C4-2B (cell line): ENCODE data around the gene CORO2B.

Experiments
- H3K27ac ChIP-seq: fragments of 450-650 bp; 2 replicates; pipeline ENCODE4 v1.5.1; 2017
- ZFX ChIP-seq: fragments of 450-650 bp; IDR thresholded peaks from 2 replicates; pipeline ENCODE4 v1.6.1; 2017
- TF ChIP-seq, protein P1 (sequence below): fragments of 450-650 bp; conservative IDR thresholded peaks from 2 replicates; pipeline ENCODE4 v1.5.1; 2017; ENCODE audit warnings: mild to moderate bottlenecking

CORO2B gene

DNA sequence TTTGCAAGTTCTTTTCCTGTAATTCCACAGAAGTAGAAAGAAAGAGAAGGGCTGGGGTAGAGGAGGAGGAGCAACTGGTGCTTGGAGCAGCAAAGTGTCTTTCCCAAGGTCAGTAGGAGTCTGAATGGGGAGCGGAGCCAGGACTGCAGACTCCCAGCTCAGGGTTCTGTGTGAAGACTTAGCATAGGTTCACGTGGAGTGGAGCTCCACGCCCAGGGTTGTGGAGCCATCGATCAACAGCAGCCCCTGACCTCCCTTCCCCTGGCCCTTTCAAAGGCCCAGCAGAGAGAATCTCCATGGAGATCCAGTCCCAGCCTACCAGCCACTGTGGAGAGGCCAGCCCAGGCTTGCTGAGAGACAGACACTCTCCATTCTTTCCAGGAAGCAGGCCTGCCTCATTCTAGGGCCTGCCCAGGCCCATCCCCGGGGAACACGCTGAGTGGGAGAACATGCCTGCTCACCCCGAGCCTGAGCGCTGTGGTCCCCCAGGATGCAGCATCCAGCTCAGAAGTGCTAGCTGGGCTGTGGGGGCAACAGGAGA, 62.1 kb downstream of the CORO2B start:
- TF ChIP-seq, protein P1, sequence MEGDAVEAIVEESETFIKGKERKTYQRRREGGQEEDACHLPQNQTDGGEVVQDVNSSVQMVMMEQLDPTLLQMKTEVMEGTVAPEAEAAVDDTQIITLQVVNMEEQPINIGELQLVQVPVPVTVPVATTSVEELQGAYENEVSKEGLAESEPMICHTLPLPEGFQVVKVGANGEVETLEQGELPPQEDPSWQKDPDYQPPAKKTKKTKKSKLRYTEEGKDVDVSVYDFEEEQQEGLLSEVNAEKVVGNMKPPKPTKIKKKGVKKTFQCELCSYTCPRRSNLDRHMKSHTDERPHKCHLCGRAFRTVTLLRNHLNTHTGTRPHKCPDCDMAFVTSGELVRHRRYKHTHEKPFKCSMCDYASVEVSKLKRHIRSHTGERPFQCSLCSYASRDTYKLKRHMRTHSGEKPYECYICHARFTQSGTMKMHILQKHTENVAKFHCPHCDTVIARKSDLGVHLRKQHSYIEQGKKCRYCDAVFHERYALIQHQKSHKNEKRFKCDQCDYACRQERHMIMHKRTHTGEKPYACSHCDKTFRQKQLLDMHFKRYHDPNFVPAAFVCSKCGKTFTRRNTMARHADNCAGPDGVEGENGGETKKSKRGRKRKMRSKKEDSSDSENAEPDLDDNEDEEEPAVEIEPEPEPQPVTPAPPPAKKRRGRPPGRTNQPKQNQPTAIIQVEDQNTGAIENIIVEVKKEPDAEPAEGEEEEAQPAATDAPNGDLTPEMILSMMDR = no peak
- TF ChIP-seq ZFX = no peak
- H3K27ac ChIP-seq = no peak overlapping the region

DNA sequence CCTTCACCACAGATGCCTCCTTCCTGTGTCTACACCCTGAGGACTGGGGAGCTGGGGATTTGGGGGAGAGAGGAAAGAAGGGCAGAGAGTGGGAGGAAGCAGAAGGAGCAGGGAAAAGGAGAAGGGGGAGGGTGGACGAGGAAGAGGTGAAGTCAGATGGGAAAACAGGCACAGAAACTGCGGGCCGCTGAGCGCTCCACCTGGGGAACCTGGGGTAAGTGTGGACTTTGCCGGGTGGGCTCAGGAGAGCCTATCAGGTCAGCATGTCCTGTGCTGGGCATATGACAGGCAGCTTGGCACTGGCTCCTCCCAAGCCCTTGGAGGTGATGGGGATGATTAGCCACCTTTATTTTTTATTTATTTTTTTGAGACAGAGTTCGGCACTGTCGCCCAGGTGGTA, 62.6 kb downstream of the CORO2B start:
- H3K27ac ChIP-seq = no peak overlapping the region
- TF ChIP-seq, protein P1 = no peak

DNA sequence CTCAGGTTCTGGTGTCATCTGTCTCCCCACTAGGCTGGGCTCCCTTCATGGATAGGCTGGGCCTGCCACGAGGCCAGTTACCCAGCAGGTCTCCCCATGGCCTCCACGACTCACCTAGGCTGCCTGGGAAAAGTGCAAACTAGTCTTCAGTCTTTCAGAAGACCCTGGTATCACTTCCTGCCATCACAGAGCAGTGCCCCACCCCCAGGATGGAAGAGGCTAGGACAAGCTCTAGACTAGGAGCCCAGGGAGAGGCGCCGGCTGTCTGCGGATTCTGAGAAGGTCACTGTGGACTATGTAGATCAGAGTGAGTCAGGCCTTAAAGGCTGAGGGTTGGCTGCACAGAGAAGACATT, 63.7 kb downstream of the CORO2B start:
- TF ChIP-seq, protein P1 = no peak
- TF ChIP-seq ZFX = no peak
- H3K27ac ChIP-seq = no peak overlapping the region

DNA sequence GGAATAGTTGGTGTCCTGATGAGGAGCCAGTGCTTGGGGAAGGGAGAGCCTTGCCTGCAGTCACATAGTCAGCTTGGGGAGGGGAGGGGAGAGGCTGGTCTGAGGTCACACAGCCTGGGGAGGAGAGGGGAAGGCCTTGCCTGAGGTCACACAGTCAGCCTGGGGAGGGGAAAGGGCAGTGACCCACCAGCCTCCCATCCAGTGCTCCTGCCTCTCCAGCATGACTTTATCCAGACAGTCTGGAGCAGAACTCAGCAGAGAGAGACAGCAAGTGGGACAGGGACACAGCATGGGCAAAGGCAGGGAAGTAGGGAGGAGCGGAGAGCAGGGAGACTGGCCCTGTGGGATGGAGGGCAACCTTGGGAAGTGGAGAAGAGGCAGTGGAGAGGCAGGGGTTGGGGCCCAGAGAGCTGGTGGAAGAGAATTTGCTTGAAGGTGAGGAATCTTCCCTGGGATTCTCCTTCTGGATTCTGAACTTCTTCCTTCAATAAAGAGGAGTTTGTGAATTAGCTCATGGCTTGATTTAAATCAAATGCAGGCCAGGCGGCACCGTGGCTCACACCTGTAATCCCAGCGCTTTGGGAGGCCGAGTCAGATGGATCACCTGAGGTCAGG, 64.5 kb downstream of the CORO2B start:
- TF ChIP-seq, protein P1 = no peak
- no peak for TF ChIP-seq ZFX
- no peak overlapping the region for H3K27ac ChIP-seq

DNA sequence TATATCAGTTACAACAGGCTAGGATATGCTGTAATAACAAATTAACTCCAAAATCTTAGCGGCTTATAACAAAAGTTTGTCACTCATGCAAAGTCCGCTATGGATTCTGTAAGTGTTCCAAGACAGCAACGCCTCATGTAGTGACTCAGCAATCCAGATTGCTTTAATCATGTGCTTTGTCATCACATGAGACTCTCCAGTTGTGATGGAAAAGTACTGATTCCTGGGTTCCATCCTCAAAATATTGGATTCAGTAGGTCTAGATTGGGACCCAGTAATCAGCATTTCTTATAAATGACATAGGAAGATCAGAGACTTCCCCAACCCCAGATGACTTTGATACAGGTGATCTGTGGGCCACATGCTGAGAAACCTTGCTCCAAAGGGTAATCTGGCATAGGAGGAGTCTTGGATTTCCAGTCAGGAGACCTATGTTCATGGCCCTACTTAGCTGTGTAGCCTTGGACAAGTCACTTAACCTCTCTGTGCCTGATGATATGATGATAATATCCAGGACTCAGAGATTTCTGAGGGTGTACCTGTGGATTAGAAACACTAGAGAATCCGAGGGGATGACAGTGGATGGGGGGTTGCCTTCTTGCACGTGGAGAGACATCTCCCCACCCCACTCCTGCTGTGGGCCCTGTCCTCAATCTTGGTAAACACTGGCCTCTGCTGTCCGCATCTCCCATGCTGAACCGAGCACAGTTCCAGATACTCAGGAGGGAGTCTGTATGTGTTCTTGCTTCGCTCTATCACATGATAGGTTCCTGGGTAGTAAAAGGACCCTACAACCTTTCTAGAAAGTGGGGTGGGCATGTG, 65.5 kb downstream of the CORO2B start:
- no peak overlapping the region for H3K27ac ChIP-seq
- TF ChIP-seq, protein P1 = no peak
- TF ChIP-seq ZFX = no peak

DNA sequence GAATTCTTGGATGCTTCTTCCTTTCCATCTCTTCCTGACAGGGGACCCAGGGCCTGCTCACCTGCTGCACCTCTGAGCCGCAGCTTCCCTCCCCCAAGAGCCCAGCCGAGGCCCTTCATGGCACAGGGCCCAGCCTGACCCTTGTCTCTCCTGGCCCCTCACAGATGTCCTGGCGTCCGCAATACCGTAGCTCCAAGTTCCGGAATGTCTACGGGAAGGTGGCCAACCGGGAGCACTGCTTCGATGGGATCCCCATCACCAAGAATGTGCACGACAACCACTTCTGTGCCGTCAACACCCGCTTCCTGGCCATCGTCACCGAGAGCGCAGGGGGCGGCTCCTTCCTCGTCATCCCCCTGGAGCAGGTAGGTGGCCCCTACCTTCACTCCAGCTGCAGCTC, 66.2 kb downstream of the CORO2B start:
- TF ChIP-seq, protein P1 = no peak
- no peak for TF ChIP-seq ZFX
- H3K27ac ChIP-seq = no peak overlapping the region

DNA sequence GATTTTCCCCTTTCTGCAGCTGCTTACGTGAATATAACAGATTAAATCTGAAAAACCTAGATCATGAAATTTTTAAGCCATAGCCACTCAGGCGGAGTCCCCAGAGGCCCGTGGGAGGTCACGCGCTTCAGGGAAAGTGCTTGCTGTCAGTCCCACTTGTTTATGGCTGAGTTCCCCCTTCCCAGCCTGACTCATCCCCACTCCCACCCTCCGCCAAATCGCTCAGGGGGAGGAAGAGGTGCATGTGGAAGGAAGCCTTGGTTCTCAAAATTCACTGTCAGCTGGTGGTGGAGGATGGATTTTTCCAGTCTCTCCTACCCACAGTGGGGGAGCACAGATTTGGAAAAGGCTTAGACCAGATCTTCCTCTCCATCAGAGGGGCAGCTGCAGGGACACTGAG, 67.4 kb downstream of the CORO2B start:
- no peak overlapping the region for H3K27ac ChIP-seq
- TF ChIP-seq, protein P1 = no peak
- TF ChIP-seq ZFX = no peak
